Tibial nerve (tissue), 4 donors: ENCODE measurements around the gene SH2D7. TPM values are rescaled to one million over a fixed set of nuclear protein-coding genes. Genes with fewer than 3 reads are reported as not detected.

Experiments
- DNase-seq, 2 donors: peaks; one replicate each; pipeline ENCODE4 v3.0.0-alpha.2; 2019; ENCODE audit warnings: low spot score in 2 of 2
- H3K27ac ChIP-seq, 4 donors: fragments of 200-600 bp; sonication (generic) in 3 of 4; one replicate each; pipeline ENCODE4 v1.5.1; 2017 to 2019; ENCODE audit warnings: mild to moderate bottlenecking in 1 of 4
- H3K27me3 ChIP-seq, 2 donors: fragments of 200-600 bp; sonication (generic) in 1 of 2; one replicate each; pipeline versions ENCODE4 v1.5.1 to v1.6.0; 2017 to 2019
- H3K36me3 ChIP-seq, 3 donors: fragments of 200-600 bp; sonication (generic); one replicate each; pipeline ENCODE4 v1.5.1; 2018 to 2019
- H3K4me1 ChIP-seq, 4 donors: fragments of 200-600 bp; sonication (generic) in 3 of 4; one replicate each; pipeline ENCODE4 v1.5.1; 2017 to 2019
- H3K4me3 ChIP-seq, 4 donors: fragments of 200-600 bp; sonication (generic) in 3 of 4; one replicate each; pipeline ENCODE4 v1.5.1; 2017 to 2019; ENCODE audit warnings: mild to moderate bottlenecking in 1 of 4, moderate library complexity in 1 of 4
- H3K9me3 ChIP-seq, 4 donors: fragments of 200-600 bp; sonication (generic) in 3 of 4; one replicate each; pipeline ENCODE4 v1.5.1; 2017 to 2019
- CTCF ChIP-seq, 5 experiments: fragments of 200-600 bp in 3 of 5; fragments of 450-650 bp in 2 of 5; sonication (generic) in 3 of 5; IDR thresholded peaks; one replicate each; pipeline ENCODE4 v1.5.1; 2016 to 2019; ENCODE audit warnings: antibody characterized with exemption in 5 of 5, mild to moderate bottlenecking in 3 of 5, moderate library complexity in 2 of 5
- EP300 ChIP-seq, 2 donors: sonication (generic); formaldehyde crosslinking; IDR thresholded peaks; one replicate each; pipeline ENCODE4 v1.6.1; 2017; ENCODE audit warnings: antibody characterized with exemption in 2 of 2, mild to moderate bottlenecking in 1 of 2
- POLR2A ChIP-seq, 2 donors: fragments of 450-650 bp; IDR thresholded peaks; one replicate each; pipeline ENCODE4 v1.6.1; 2017; ENCODE audit warnings: antibody characterized with exemption in 2 of 2, mild to moderate bottlenecking in 2 of 2, moderate library complexity in 2 of 2
- WGBS, 2 donors: methylation state at CpG; one replicate each; pipeline ENCODE4 v1.1.5; 2018; 5-methylcytosine and 5-hydroxymethylcytosine counted together
- total RNA-seq, 4 donors: library from RNA; depleted of rRNA; stranded (reverse); fragments of >200 nt; gene quantifications; one replicate each; pipeline ENCODE4 v1.1.0, GENCODE V29; 2016

Gene SH2D7
- total RNA-seq, 4 donors from 2014 or later, result not detected

GRCh38 chr15:78100886-78101285, 8.5 kb downstream of the SH2D7 start:
- DNase-seq, result no peak
- WGBS, 2 donors, result 80% methylated on average over 2 of the region's 2 CpGs; no CpG with 5 or more reads in 1 of the 2 donors
- TF ChIP-seq EP300 (IDR thresholded peaks at IDR 0.05), result no peak
- Histone ChIP-seq H3K9me3 (no peaks in the 10 kb centered on the region), H3K27ac (no peak overlapping the region), H3K4me1 (peaks cover 0 to 5% (median 2%) of the 10 kb centered on the region in 4 donors), H3K4me3 (no peak overlapping the region), H3K27me3 (no peaks in the 10 kb centered on the region), H3K36me3 (no peaks in the 10 kb centered on the region)

GRCh38 chr15:78101423-78102105, 9.2 kb downstream of the SH2D7 start:
- DNase-seq, result no peak
- TF ChIP-seq CTCF (IDR thresholded peaks at IDR 0.05) (no peak), POLR2A (IDR thresholded peaks at IDR 0.05) (no peak), EP300 (IDR thresholded peaks at IDR 0.05) (no peak)
- Histone ChIP-seq H3K27me3 (no peaks in the 10 kb centered on the region), H3K9me3 (no peaks in the 10 kb centered on the region), H3K36me3 (no peaks in the 10 kb centered on the region), H3K4me3 (no peak overlapping the region), H3K4me1 (peaks cover 0 to 5% (median 2%) of the 10 kb centered on the region in 4 donors), H3K27ac (no peak overlapping the region)
- WGBS, 2 donors, result 95 to 100% methylated on average over 2 to 5 of the region's 5 CpGs

GRCh38 chr15:78102211-78102610, 9.8 kb downstream of the SH2D7 start:
- DNase-seq, result no peak
- H3K36me3 ChIP-seq, result no peaks in the 10 kb centered on the region
- WGBS, 2 donors, result 71 to 80% methylated on average over 1 of the region's 1 CpG
- no peaks in the 10 kb centered on the region for H3K9me3 ChIP-seq
- H3K27me3 ChIP-seq, result no peaks in the 10 kb centered on the region
- TF ChIP-seq EP300 (IDR thresholded peaks at IDR 0.05) (no peak), CTCF (IDR thresholded peaks at IDR 0.05) (no peak)
- no peak overlapping the region for H3K4me3 ChIP-seq
- H3K27ac ChIP-seq, result no peak overlapping the region
- H3K4me1 ChIP-seq, result peaks cover 0 to 5% (median 2%) of the 10 kb centered on the region in 4 donors

- Histone ChIP-seq H3K4me3 (no peak overlapping the region), H3K36me3 (no peaks in the 10 kb centered on the region), H3K9me3 (no peaks in the 10 kb centered on the region), H3K27me3 (no peaks in the 10 kb centered on the region), H3K27ac (no peak overlapping the region), H3K4me1 (peaks cover 0 to 5% (median 2%) of the 10 kb centered on the region in 4 donors)
- DNase-seq, result no peak
- 88 to 93% methylated on average over 5 of the region's 6 CpGs for WGBS, 2 donors
- TF ChIP-seq POLR2A (IDR thresholded peaks at IDR 0.05) (no peak), EP300 (IDR thresholded peaks at IDR 0.05) (no peak), CTCF (IDR thresholded peaks at IDR 0.05) (no peak)
Observed at GRCh38 chr15:78102741-78103140, 10.4 kb downstream of the SH2D7 start.

- peaks cover 0 to 8% (median 2%) of the 10 kb centered on the region in 4 donors for H3K4me1 ChIP-seq
- DNase-seq, result no peak
- H3K27me3 ChIP-seq, result no peaks in the 10 kb centered on the region
- H3K4me3 ChIP-seq, result no peak overlapping the region
- H3K36me3 ChIP-seq, result no peaks in the 10 kb centered on the region
- WGBS, 2 donors, result 82 to 85% methylated on average over 11 to 12 of the region's 12 CpGs
- H3K27ac ChIP-seq, result peak overlapping the region in 1 of 4 donors; percentile 32
- no peaks in the 10 kb centered on the region for H3K9me3 ChIP-seq
- no peak for TF ChIP-seq CTCF (IDR thresholded peaks at IDR 0.05)
- TF ChIP-seq EP300 (IDR thresholded peaks at IDR 0.05), result no peak
- no peak for TF ChIP-seq POLR2A (IDR thresholded peaks at IDR 0.05)
Observed at GRCh38 chr15:78103406-78104118, 11.2 kb downstream of the SH2D7 start.
